GM21526 (cell line): ENCODE measurements around the gene MTA2.
"Not testable (repeated sequence)": the region's sequence is repeated elsewhere in the genome, so short reads cannot be mapped to it uniquely, and the experiment has no call there.

Experiments
- ATAC-seq: cut with Tn5 transposase; IDR thresholded peaks from one replicate; pipeline ENCODE4 v1.9.1; 2021; ENCODE audit warnings: moderate library complexity; ENCODE audit not compliant: unreplicated experiment, low FRiP score

The MTA2 gene

DNA sequence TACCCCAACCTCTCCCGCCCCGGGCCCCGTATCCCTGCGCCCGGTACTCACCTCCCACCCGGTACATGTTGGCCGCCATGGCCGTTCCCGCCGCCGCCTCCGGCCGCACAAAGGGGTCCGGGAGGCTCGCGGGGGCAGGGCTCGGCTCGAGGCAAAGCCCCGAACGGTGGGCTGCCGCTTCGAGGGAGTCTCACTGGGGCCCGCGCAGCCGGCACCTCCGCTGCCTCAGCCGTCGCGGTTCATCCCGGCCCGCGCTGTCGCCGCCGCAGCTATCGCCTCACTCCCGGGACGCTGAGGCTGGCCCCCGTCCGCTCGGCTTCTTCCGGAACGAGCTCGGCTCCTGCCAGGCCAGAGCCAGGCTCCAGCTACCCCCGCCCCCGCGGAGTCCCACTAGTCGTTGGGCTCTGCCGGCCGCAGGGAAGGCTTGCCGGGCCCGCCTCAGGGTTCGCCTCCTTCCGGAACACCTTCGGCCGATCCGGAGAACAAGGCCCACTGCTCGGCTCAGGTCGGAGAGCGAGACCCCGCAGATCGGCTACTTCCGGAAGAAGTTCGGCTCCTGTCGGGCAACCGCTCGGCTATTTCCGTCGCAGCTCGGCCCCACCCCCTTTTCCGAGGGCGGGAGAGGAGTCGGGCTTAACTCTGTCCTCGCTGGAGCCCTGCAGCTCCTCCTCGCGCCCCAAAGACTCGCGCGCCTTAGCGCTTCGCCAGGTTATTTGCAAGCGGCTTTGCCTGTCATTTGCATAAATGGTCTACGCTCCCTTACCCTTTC, at the start of gene MTA2:
MTA2 (minus strand) TSS at position 494 of the 769 bp plus-strand sequence; CDS start at position 79, 415 bp downstream.
- ATAC-seq, result peak; percentile 65

GRCh38 chr11:62650283-62650682, 48.6 kb upstream of the MTA2 start:
- not testable (repeated sequence) for ATAC-seq

GRCh38 chr11:62649486-62649885, 47.8 kb upstream of the MTA2 start:
- ATAC-seq, result no peak

DNA sequence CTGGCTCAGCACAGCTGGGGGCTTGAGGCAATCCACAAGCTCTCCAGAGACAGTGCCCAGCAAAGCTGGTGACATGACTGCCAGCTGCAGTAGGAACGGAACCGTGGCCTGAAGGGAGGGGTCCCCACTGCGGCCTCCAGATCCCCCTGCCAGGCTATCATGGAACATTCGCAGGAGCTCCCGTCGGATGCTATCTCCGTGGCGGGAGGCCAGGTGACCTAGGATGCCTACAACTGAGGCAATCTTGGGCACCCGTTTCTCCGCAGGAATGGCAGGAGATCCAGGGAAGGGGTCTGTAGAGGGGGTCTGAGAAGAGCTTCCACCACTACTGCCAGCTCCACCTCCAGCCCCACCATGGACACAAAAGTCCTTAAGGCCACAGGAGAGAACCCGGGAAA, 47.3 kb upstream of the MTA2 start:
- no peak for ATAC-seq

GRCh38 chr11:62648185-62648966, 46.7 kb upstream of the MTA2 start:
- ATAC-seq, result no peak

DNA sequence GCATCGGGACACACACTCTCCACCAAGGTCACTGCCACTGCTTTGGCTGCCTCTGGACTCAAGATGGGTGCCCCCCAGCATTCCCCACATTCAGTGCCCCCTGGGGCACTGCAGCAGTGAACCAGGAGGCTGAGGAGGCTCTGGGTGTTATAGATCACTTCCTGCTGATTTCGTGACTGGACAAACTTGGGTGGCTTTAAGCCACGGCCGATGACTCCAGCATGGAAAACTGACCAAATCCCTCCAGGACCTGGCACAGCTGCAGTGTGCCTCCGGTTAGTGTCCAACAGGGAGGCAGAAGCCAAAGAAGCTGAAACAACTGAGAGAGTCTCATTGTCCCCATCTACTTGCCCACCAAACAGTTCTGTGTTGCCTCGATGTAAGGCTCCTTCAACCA, 45.9 kb upstream of the MTA2 start:
- no peak for ATAC-seq

GRCh38 chr11:62646825-62647608, 45.4 kb upstream of the MTA2 start:
- no peak for ATAC-seq

DNA sequence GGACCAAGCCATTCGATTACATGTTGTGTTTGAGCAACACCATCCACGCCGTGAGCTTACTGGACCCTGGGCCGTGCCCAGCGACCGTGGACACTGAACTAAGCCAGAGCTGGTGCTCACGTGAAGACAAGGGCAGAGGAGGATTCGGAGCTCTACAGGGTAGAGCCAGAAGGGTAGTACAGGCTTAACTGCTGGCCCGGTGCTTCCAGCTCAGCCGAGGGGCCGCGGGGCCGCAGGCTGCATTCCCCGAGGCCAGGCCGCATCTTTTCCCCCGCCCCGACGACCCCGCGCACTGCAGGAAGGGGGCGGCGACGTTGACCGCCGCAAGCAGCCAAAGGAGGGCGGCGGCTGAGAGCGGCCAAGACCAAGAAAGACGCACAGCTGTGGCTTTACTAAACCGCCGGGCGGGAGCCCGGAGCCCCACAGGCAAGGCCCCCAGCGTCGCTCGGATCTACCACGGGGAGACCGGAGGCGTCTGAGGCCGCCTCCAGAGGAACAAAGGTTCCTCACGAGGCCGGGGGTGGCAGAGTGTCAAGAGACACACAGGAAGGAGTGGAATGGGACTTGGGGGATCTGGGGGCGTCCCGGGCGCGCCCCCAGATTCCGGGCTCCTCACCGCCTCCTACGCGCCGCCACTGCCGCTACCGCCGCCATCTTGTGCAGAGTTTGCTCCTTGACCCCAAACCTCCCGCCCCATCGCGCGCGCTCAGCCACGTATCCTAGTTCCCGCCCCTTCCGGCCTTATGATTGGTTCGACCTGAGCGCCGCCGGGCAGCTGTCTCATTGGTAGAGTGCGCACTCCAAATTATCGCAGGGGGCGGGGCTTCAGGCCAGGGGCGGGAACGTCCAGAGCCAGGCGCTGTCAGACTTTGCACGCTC, 44.5 kb upstream of the MTA2 start, which contains the start of gene GANAB:
GANAB (minus strand) TSS at position 668 of the 879 bp plus-strand sequence; CDS start at position 654, 14 bp downstream.
- ATAC-seq, result peak; percentile 85

- peak; percentile 0 for ATAC-seq
Measured at GRCh38 chr11:62645671-62645945, 43.9 kb upstream of the MTA2 start.

GRCh38 chr11:62644220-62644619, 42.6 kb upstream of the MTA2 start:
- no peak for ATAC-seq

- ATAC-seq, result no peak
Measured at GRCh38 chr11:62632492-62632891, 30.8 kb upstream of the MTA2 start.

GRCh38 chr11:62627713-62628112, 26.0 kb upstream of the MTA2 start:
- ATAC-seq, result no peak

GRCh38 chr11:62622476-62623089, 20.9 kb upstream of the MTA2 start:
- ATAC-seq, result no peak

- peak; percentile 84 for ATAC-seq
Measured at GRCh38 chr11:62621567-62622470, 20.2 kb upstream of the MTA2 start, which contains the start of gene B3GAT3. Gene B3GAT3 (minus strand): TSS chr11:62621986. CDS start chr11:62621947, 39 bp downstream.

DNA sequence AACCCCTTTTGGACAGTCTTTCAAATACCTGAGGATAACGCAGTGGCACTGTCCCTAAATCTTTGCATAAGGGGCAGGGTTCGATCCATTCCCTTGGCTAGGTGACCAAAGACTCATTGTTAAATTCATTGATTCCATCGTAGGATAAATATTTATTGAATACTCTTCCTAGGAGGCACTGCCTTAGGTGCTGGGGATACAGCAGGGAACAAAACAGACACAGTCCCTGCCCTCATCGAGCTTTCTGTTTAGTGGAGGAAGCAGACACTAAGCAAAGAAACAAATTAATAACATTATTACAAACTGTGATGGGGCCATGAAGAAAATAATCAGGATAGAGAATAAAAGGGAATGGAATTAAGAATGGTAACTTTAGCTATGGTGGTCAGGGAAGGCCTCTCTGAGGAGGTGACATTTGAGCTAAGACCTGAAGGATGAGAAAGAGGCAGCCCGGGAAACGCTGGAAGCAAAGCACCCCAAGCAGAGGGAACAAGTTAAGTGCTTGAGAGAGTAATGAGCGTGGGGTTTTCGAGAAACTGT, 19.4 kb upstream of the MTA2 start:
- no peak for ATAC-seq

DNA sequence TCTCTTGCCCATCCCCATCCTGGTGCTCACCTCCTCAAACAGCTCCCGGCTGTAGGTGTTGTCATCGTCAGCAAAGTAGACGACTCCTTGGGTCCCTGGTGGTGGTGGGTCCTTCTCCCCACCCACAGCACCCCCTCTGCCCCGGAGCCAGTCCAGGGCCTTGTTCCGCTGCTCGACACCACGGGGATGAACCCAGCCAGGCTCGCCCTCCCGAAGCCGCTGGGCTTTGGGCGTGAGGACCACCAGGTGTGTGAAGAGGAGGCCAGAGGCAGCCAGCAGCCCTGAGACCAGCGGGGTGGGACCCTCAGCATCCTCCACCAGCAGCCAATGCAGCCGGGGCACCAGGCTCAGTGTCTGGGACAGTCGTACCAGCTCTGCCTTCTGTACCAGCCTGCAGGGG, 15.3 kb upstream of the MTA2 start:
- not testable (repeated sequence) for ATAC-seq

DNA sequence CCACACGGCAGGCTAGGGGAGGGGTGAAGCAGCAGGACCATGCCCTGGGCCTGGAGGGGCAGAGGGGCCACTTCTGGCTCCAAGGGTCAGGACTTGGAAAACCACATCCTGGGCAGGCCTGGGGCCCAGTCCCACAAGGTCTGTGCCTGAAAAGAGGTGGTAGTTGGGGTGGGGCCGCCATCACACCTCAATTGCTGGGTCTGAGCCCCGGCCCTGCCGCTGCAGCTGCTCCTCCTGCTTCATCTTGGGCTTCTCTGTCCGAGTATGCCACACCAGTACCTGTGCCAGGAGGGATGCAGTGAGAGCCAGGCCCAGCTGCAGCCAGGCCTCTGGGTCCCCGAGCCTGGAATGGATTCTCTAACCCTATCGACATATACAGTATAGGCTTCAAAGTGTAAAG, 13.9 kb upstream of the MTA2 start:
- ATAC-seq, result no peak

GRCh38 chr11:62614275-62614674, 12.6 kb upstream of the MTA2 start:
- ATAC-seq, result no peak
